B cell (primary cell): ENCODE data around the gene PPP1R26. TPM values are rescaled to one million over a fixed set of nuclear protein-coding genes. Genes with fewer than 3 reads are reported as not detected.
"Not testable (repeated sequence)": the region's sequence is repeated elsewhere in the genome, so short reads cannot be mapped to it uniquely, and the experiment has no call there.

Experiments
- ATAC-seq: fragments of 200-7000 bp; cut with Tn5 transposase; one replicate; pipeline ENCODE4 v1.10.0; 2021; ENCODE audit warnings: low read depth, mild to moderate bottlenecking, moderate number of reproducible peaks, moderate library complexity
- CTCF ChIA-PET: fragments of 350-600 bp; sonication (Branson Sonifier 250); formaldehyde crosslinking; loops from one replicate; lab custom pipeline; 2021; ENCODE audit warnings: antibody characterized with exemption, inconsistent platforms; lab: Charles Lee
- POLR2A ChIA-PET: fragments of 350-600 bp; sonication (Branson Sonifier 250); formaldehyde crosslinking; loops from one replicate; lab custom pipeline; 2021; ENCODE audit warnings: antibody characterized with exemption; lab: Charles Lee
- DNase-seq: peaks from one replicate; pipeline ENCODE4 v3.0.0; 2013
- H2AFZ ChIP-seq: 2 replicates; pipeline ENCODE4 v1.6.1; 2012; ENCODE audit warnings: mild to moderate bottlenecking, low read depth, low read length; ENCODE audit not compliant: insufficient read depth, poor library complexity, severe bottlenecking
- H3K27ac ChIP-seq, 2 donors: 1 replicate in 1 of 2; 2 replicates in 1 of 2; pipeline ENCODE4 v1.5.1; 2012 to 2013; ENCODE audit warnings: low read length in 2 of 2, mild to moderate bottlenecking in 2 of 2, moderate library complexity in 1 of 2
- H3K27me3 ChIP-seq, 4 experiments: fragments of 200-600 bp in 1 of 4; sonication (generic) in 1 of 4; replicated peaks in 1 of 4; 1 replicate in 2 of 4; 2 replicates in 2 of 4; pipeline versions ENCODE4 v1.6.1 to v1.7.0; 2013 to 2016; ENCODE audit warnings: low read length in 3 of 4, mild to moderate bottlenecking in 2 of 4, mixed read lengths in 1 of 4, moderate library complexity in 1 of 4; ENCODE audit not compliant: insufficient read depth in 4 of 4, control insufficient read depth in 3 of 4; ENCODE audit errors: control extremely low read depth in 1 of 4
- H3K36me3 ChIP-seq, 2 experiments: replicated peaks in 1 of 2; 1 replicate in 1 of 2; 2 replicates in 1 of 2; pipeline versions ENCODE4 v1.6.1 to v1.7.1; 2013; ENCODE audit warnings: low read length in 1 of 2; ENCODE audit not compliant: insufficient read depth in 2 of 2, control insufficient read depth in 1 of 2; ENCODE audit errors: control extremely low read depth in 1 of 2, extremely low read depth in 1 of 2
- H3K4me1 ChIP-seq, 2 donors: fragments of 200-600 bp in 1 of 2; sonication (generic) in 1 of 2; 1 replicate in 1 of 2; 2 replicates in 1 of 2; pipeline versions ENCODE4 v1.5.1 to v1.6.1; 2013 to 2017; ENCODE audit warnings: low read length in 2 of 2; ENCODE audit not compliant: control insufficient read depth in 2 of 2, insufficient read depth in 2 of 2
- H3K4me2 ChIP-seq: replicated peaks from 2 replicates; pipeline ENCODE3; 2012; ENCODE audit warnings: mild to moderate bottlenecking, low read depth, low read length; ENCODE audit not compliant: poor library complexity, severe bottlenecking
- H3K4me3 ChIP-seq, 5 experiments: fragments of 200-600 bp in 1 of 5; sonication (generic) in 1 of 5; 1 replicate in 3 of 5; 2 replicates in 2 of 5; pipeline versions ENCODE4 v1.5.1 to v1.7.0; 2011 to 2016; ENCODE audit warnings: low read length in 4 of 5, mild to moderate bottlenecking in 4 of 5, low read depth in 2 of 5, control low read depth in 1 of 5, moderate library complexity in 1 of 5; ENCODE audit not compliant: insufficient read depth in 1 of 5; ENCODE audit errors: control extremely low read depth in 1 of 5, extremely low read depth in 1 of 5
- H3K79me2 ChIP-seq: fragments of 200-600 bp; sonication (generic); one replicate; pipeline ENCODE4 v1.6.0; 2016; ENCODE audit warnings: low read length; ENCODE audit not compliant: control insufficient read depth, insufficient read depth
- H3K9ac ChIP-seq: fragments of 200-600 bp; sonication (generic); 2 replicates; pipeline ENCODE4 v1.6.1; 2017; ENCODE audit warnings: mild to moderate bottlenecking, low read length, moderate library complexity
- H3K9me3 ChIP-seq, 3 donors: one replicate each; pipeline versions ENCODE4 v1.6.1 to v1.7.1; 2013; ENCODE audit warnings: low read length in 2 of 3; ENCODE audit not compliant: control insufficient read depth in 2 of 3, insufficient read depth in 1 of 3; ENCODE audit errors: control extremely low read depth in 1 of 3
- H4K20me1 ChIP-seq: 2 replicates; pipeline ENCODE4 v1.6.0; 2012; ENCODE audit warnings: mild to moderate bottlenecking, low read length; ENCODE audit not compliant: insufficient read depth, control insufficient read depth, poor library complexity, severe bottlenecking
- H3K27ac Mint-ChIP-seq: one replicate; pipeline ENCODE4 v1.8.0; 2021; ENCODE audit warnings: mixed read lengths
- H3K27me3 Mint-ChIP-seq: one replicate; pipeline ENCODE4 v1.8.0; 2021; ENCODE audit warnings: mixed read lengths
- H3K4me1 Mint-ChIP-seq: one replicate; pipeline ENCODE4 v1.8.0; 2021; ENCODE audit warnings: mixed read lengths
- H3K4me3 Mint-ChIP-seq: one replicate; pipeline ENCODE4 v1.8.0; 2021; ENCODE audit warnings: mixed read lengths
- H3K9me3 Mint-ChIP-seq: one replicate; pipeline ENCODE4 v1.8.0; 2022; ENCODE audit warnings: mixed read lengths; ENCODE audit not compliant: insufficient read depth
- CTCF ChIP-seq: fragments of 200-600 bp; IDR thresholded peaks from one replicate; pipeline ENCODE4 v1.8.0; 2022; ENCODE audit warnings: antibody characterized with exemption, mild to moderate bottlenecking
- EZH2 ChIP-seq: IDR thresholded peaks from 2 replicates; pipeline ENCODE4 v1.6.1; 2012; ENCODE audit warnings: borderline replicate concordance, low read depth, mild to moderate bottlenecking, moderate library complexity, low read length; ENCODE audit not compliant: insufficient read depth, poor library complexity, severe bottlenecking
- WGBS: methylation state at CpG from one replicate; pipeline ENCODE4 v1.1.5; 2013; ENCODE audit warnings: missing lambda C conversion rate; ENCODE audit not compliant: insufficient coverage; 5-methylcytosine and 5-hydroxymethylcytosine counted together
- intact Hi-C: fragments of 100-400 bp; cut with micrococcal nuclease; formaldehyde crosslinking; loops from one replicate; pipeline ENCODE4 v1.10.0; 2022
- polyA plus RNA-seq: library from polyadenylated mRNA; depleted of rRNA; stranded (reverse); fragments of >200 nt; gene quantifications from 2 replicates; pipeline ENCODE4 v1.2.3, GENCODE V29; 2012
- total RNA-seq, 2 donors: library from RNA; stranded (reverse); fragments of 120-200 nt in 1 of 2; gene quantifications; 1 replicate in 1 of 2; 2 replicates in 1 of 2; pipeline versions ENCODE4 v1.2.3 to v1.2.4, GENCODE V29; 2013 to 2022

Gene PPP1R26
- total and polyA plus RNA-seq, 2 donors (not counting 1 experiment from before 2014, with no cell fraction given), result 1.9 to 7.8 TPM

GRCh38 chr9:135437259-135437658 lies 42.3 kb upstream of the PPP1R26 start:
- Histone ChIP-seq H3K79me2 (no peaks in the 10 kb centered on the region), H3K4me2 (no peak overlapping the region), H3K4me1 (no peaks in the 10 kb centered on the region), H3K9ac (no peak overlapping the region), H2AFZ (no peak overlapping the region), H3K4me3 (no peak overlapping the region), H3K27ac (no peak overlapping the region), H4K20me1 (no peaks in the 10 kb centered on the region), H3K27me3 (peaks cover 0 to 5% (median 0%) of the 10 kb centered on the region in 4 experiments), H3K9me3 (peaks cover 0 to 15% (median 0%) of the 10 kb centered on the region in 3 donors), H3K36me3 (no peaks in the 10 kb centered on the region)
- Mint-ChIP-seq H3K9me3 (peaks cover 5% of the 10 kb centered on the region), H3K4me3 (no peak overlapping the region), H3K4me1 (no peaks in the 10 kb centered on the region), H3K27me3 (peaks cover 14% of the 10 kb centered on the region), H3K27ac (no peak overlapping the region)
- WGBS, result no CpG with 5 or more reads among the region's 4 CpGs
- ATAC-seq (no peak), DNase-seq (no peak)
- TF ChIP-seq EZH2, result no peak
- no peak for TF ChIP-seq CTCF
- CTCF ChIA-PET, result no interaction called here
- POLR2A ChIA-PET, result no interaction called here
- intact Hi-C loops, result no loop called here

GRCh38 chr9:135437696-135438095 lies 41.9 kb upstream of the PPP1R26 start:
- intact Hi-C loops, H3K27me3 ChIP-seq, POLR2A ChIA-PET, H3K79me2 ChIP-seq, DNase-seq, H3K4me3 ChIP-seq, H3K4me1 ChIP-seq, H3K4me2 ChIP-seq, H3K27ac Mint-ChIP-seq, H3K4me1 Mint-ChIP-seq, H2AFZ ChIP-seq, ATAC-seq, H3K4me3 Mint-ChIP-seq, H3K36me3 ChIP-seq, H3K9me3 Mint-ChIP-seq, CTCF ChIA-PET, H3K9ac ChIP-seq, H3K27ac ChIP-seq, H4K20me1 ChIP-seq: not testable (repeated sequence)
- peaks cover 18% of the 10 kb centered on the region for H3K27me3 Mint-ChIP-seq
- 81% methylated on average over 3 of the region's 11 CpGs for WGBS
- H3K9me3 ChIP-seq, result peaks cover 0 to 15% (median 0%) of the 10 kb centered on the region in 3 donors

GRCh38 chr9:135438581-135439232 lies 40.9 kb upstream of the PPP1R26 start:
- H3K27ac Mint-ChIP-seq, H3K79me2 ChIP-seq, DNase-seq, CTCF ChIA-PET, H2AFZ ChIP-seq, H3K4me1 ChIP-seq, H3K4me1 Mint-ChIP-seq, H3K36me3 ChIP-seq, H3K4me2 ChIP-seq, H3K4me3 Mint-ChIP-seq, intact Hi-C loops, H3K4me3 ChIP-seq, H3K9me3 Mint-ChIP-seq, H3K27me3 ChIP-seq, H3K9ac ChIP-seq, ATAC-seq, H3K27ac ChIP-seq, POLR2A ChIA-PET, H4K20me1 ChIP-seq: not testable (repeated sequence)
- peaks cover 0 to 17% (median 0%) of the 10 kb centered on the region in 3 donors for H3K9me3 ChIP-seq
- WGBS, result 84% methylated on average over 10 of the region's 14 CpGs
- peaks cover 17% of the 10 kb centered on the region for H3K27me3 Mint-ChIP-seq
